HUES48 (cell line): Measurements from ENCODE around the gene TRPM4.
A peak's percentile ranks its signal among the peaks of the same experiment; 100 is the strongest.

ENCODE experiments used
- H3K27ac ChIP-seq: one replicate; pipeline ENCODE4 v1.7.0; 2013; ENCODE audit warnings: low read depth, low read length, inconsistent platforms
- H3K27me3 ChIP-seq: 2 replicates; pipeline ENCODE4 v1.6.1; 2013; ENCODE audit warnings: mild to moderate bottlenecking, low read length; ENCODE audit not compliant: control insufficient read depth, insufficient read depth
- H3K36me3 ChIP-seq: 2 replicates; pipeline ENCODE4 v1.6.1; 2013; ENCODE audit warnings: low read length; ENCODE audit not compliant: control insufficient read depth, insufficient read depth
- H3K4me1 ChIP-seq: 2 replicates; pipeline ENCODE4 v1.6.1; 2013; ENCODE audit warnings: mild to moderate bottlenecking, low read length; ENCODE audit not compliant: control insufficient read depth, insufficient read depth
- H3K4me3 ChIP-seq: 2 replicates; pipeline ENCODE4 v1.5.1; 2013; ENCODE audit warnings: mild to moderate bottlenecking, low read depth, low read length
- H3K9ac ChIP-seq: 2 replicates; pipeline ENCODE4 v1.6.1; 2013; ENCODE audit warnings: mild to moderate bottlenecking, low read depth, low read length, moderate library complexity
- H3K9me3 ChIP-seq: 2 replicates; pipeline ENCODE4 v1.6.1; 2013; ENCODE audit warnings: low read length; ENCODE audit not compliant: control insufficient read depth, insufficient read depth

The TRPM4 gene

DNA sequence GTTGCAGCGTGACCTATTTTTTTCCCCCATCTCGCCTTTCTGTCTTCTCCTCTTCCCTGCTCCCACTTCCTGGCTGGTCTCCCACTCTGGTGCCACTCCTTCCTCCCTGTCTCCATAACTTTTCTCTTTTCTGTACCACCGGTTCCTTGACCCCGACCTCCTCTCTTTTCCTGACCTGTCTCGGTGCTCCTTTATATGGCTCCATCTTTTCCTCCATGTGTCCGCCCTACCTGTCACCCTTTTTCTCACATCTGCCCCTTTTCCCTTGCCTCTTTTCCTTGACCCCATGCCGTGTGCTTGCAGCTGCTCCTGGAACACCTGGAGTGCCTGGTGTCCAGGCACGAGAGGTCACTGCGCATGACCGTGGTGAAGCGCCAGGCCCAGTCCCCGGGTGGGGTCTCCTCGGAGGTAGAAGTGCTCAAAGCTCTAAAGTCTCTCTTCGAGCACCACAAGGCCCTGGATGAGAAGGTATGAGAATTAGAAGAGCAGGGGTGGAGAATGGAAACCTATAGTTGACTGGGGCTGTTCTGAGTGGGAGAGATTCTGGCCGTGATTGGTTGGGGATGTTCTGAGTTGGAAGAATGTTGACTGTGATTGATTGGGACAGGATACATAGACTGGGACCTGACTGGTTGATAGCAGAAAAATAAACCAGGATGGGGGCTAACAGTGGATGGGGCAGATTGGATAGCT lies 28.9 kb upstream of the TRPM4 start:
- Histone ChIP-seq H3K4me3 (peak overlapping the region; percentile 80), H3K27ac (no peak overlapping the region), H3K9me3 (no peaks in the 10 kb centered on the region), H3K9ac (no peak overlapping the region), H3K36me3 (no peaks in the 10 kb centered on the region), H3K4me1 (peaks cover 5% of the 10 kb centered on the region; the same call in 1 of the 2 replicates), H3K27me3 (no peaks in the 10 kb centered on the region)

GRCh38 chr19:49129238-49129583 lies 28.4 kb upstream of the TRPM4 start:
- H3K9ac ChIP-seq = no peak overlapping the region
- H3K27me3 ChIP-seq = no peaks in the 10 kb centered on the region
- H3K27ac ChIP-seq = no peak overlapping the region

GRCh38 chr19:49130325-49130724 lies 27.3 kb upstream of the TRPM4 start:
- Histone ChIP-seq H3K9me3 (no peaks in the 10 kb centered on the region), H3K4me3 (no peak overlapping the region), H3K27me3 (no peaks in the 10 kb centered on the region), H3K9ac (no peak overlapping the region), H3K36me3 (peaks cover 7% of the 10 kb centered on the region; the same call in 1 of the 2 replicates), H3K4me1 (peaks cover 5% of the 10 kb centered on the region; the same call in 1 of the 2 replicates), H3K27ac (no peak overlapping the region)

More at GRCh38 chr19:49129238-49129583, 28.4 kb upstream of the TRPM4 start:
- Histone ChIP-seq H3K9me3 (no peaks in the 10 kb centered on the region), H3K4me1 (peaks cover 5% of the 10 kb centered on the region; the same call in 1 of the 2 replicates), H3K4me3 (peak overlapping the region; percentile 80; the same call in 1 of the 2 replicates), H3K36me3 (0 out of 2 replicates have a peak, but pooled peaks cover 1% of the 10 kb centered on the region)

DNA sequence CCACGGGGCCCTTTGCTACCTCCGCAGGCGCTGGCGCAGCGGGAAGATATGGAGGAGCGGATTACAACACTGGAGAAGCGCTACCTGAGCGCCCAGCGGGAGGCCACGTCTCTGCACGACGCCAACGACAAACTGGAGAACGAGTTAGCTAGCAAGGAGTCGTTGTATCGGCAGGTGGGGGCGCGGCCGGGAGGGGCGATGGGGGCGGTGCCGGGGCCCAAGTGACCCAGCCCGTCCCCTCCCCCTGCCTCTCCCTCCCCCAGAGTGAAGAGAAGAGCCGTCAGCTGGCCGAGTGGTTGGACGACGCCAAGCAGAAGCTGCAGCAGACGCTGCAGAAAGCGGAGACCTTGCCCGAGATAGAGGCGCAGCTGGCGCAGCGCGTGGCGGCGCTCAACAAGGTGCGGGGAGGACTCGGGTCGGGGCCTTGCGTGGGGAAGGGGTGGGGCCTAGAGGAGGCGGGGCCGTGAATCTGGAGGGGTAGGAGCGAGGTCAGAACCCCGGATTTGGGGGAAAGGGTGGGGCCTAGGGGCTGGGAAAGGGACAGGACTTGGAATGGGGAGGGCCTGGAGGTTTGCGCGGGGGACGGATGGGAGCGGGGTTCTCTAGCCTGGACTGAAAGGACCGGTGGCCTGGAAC lies 24.5 kb upstream of the TRPM4 start:
- peaks cover 5% of the 10 kb centered on the region; the same call in 1 of the 2 replicates for H3K4me1 ChIP-seq
- H3K4me3 ChIP-seq = peak overlapping the region; percentile 44
- H3K27ac ChIP-seq = no peak overlapping the region
- peaks cover 18% of the 10 kb centered on the region for H3K36me3 ChIP-seq
- no peaks in the 10 kb centered on the region for H3K9me3 ChIP-seq
- H3K9ac ChIP-seq = no peak overlapping the region
- H3K27me3 ChIP-seq = no peaks in the 10 kb centered on the region

DNA sequence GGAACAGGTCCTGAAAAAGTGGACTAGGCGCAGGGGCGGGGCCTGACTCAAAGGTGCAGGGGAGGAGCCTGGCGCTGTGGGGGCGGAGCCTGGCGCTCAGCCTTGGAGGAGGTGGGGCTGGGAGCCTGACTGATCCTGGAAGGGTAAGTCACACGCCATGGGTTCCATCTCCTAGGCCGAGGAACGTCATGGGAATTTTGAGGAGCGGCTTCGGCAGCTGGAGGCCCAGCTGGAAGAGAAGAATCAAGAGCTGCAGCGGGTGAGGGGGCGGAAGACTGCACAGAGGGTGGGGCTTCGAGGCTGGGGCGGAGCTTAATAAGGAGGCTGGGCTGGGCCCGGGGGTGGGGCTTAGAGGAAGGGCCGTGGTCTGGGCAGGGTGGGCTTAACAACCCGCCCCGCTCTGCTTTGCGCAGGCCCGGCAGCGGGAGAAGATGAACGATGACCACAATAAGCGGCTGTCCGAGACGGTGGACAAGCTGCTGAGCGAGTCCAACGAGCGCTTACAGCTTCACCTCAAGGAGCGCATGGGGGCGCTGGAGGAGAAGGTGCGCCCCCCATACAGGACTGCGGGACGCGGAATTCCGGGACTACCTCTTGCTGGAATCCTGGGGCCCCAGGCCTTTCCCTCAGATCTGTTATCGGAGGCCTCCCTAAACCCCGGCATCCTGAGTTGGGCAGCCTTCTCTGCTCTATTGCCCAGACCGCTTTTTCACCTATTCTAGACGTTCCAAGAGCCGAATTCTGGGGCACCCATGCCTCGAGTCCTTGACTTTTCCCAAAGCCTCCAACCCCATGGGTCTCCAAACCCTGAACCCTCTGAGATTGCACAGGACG lies 23.8 kb upstream of the TRPM4 start:
- H3K27ac ChIP-seq = no peak overlapping the region
- peaks cover 18% of the 10 kb centered on the region for H3K36me3 ChIP-seq
- peak overlapping the region; percentile 44 for H3K4me3 ChIP-seq

GRCh38 chr19:49135686-49136085 lies 21.9 kb upstream of the TRPM4 start:
- peaks cover 18% of the 10 kb centered on the region for H3K36me3 ChIP-seq
- no peaks in the 10 kb centered on the region for H3K9me3 ChIP-seq
- no peak overlapping the region for H3K9ac ChIP-seq
- no peak overlapping the region for H3K4me3 ChIP-seq
- H3K4me1 ChIP-seq = peaks cover 9% of the 10 kb centered on the region
- H3K27me3 ChIP-seq = no peaks in the 10 kb centered on the region
- no peak overlapping the region for H3K27ac ChIP-seq

More for the DNA sequence above, 23.8 kb upstream of the TRPM4 start:
- no peak overlapping the region for H3K9ac ChIP-seq
- H3K27me3 ChIP-seq = no peaks in the 10 kb centered on the region
- H3K9me3 ChIP-seq = no peaks in the 10 kb centered on the region
- H3K4me1 ChIP-seq = peaks cover 5% of the 10 kb centered on the region; the same call in 1 of the 2 replicates

GRCh38 chr19:49136771-49137171 lies 20.8 kb upstream of the TRPM4 start:
- no peaks in the 10 kb centered on the region for H3K27me3 ChIP-seq
- no peaks in the 10 kb centered on the region for H3K9me3 ChIP-seq
- H3K9ac ChIP-seq = no peak overlapping the region
- no peak overlapping the region for H3K27ac ChIP-seq
- no peak overlapping the region for H3K4me3 ChIP-seq
- H3K36me3 ChIP-seq = peaks cover 18% of the 10 kb centered on the region
- H3K4me1 ChIP-seq = peaks cover 9% of the 10 kb centered on the region

GRCh38 chr19:49140951-49141350 lies 16.6 kb upstream of the TRPM4 start:
- H3K4me1 ChIP-seq = peaks cover 6% of the 10 kb centered on the region
- no peaks in the 10 kb centered on the region for H3K27me3 ChIP-seq
- no peak overlapping the region for H3K27ac ChIP-seq
- no peak overlapping the region for H3K9ac ChIP-seq
- H3K9me3 ChIP-seq = no peaks in the 10 kb centered on the region
- H3K36me3 ChIP-seq = peaks cover 7% of the 10 kb centered on the region
- H3K4me3 ChIP-seq = no peak overlapping the region

GRCh38 chr19:49141352-49141751 lies 16.2 kb upstream of the TRPM4 start:
- no peaks in the 10 kb centered on the region for H3K9me3 ChIP-seq
- no peak overlapping the region for H3K9ac ChIP-seq
- H3K27me3 ChIP-seq = no peaks in the 10 kb centered on the region
- H3K36me3 ChIP-seq = peaks cover 6% of the 10 kb centered on the region
- peaks cover 6% of the 10 kb centered on the region for H3K4me1 ChIP-seq
- no peak overlapping the region for H3K27ac ChIP-seq
- no peak overlapping the region for H3K4me3 ChIP-seq

GRCh38 chr19:49142866-49143335 lies 14.7 kb upstream of the TRPM4 start:
- peaks cover 9% of the 10 kb centered on the region for H3K4me1 ChIP-seq
- H3K27me3 ChIP-seq = no peaks in the 10 kb centered on the region
- H3K9ac ChIP-seq = no peak overlapping the region
- no peak overlapping the region for H3K27ac ChIP-seq
- H3K9me3 ChIP-seq = no peaks in the 10 kb centered on the region
- peak overlapping the region; percentile 73 for H3K4me3 ChIP-seq
- no peaks in the 10 kb centered on the region; the same call in 1 of the 2 replicates for H3K36me3 ChIP-seq
